Measurements from ENCODE around the gene S100A10. TPM values are rescaled to one million over a fixed set of nuclear protein-coding genes. Genes with fewer than 3 reads are reported as not detected.

Gene S100A10
- total RNA-seq, 4 donors from 2014 or later: 127 to 351 (median 161) TPM

DNA sequence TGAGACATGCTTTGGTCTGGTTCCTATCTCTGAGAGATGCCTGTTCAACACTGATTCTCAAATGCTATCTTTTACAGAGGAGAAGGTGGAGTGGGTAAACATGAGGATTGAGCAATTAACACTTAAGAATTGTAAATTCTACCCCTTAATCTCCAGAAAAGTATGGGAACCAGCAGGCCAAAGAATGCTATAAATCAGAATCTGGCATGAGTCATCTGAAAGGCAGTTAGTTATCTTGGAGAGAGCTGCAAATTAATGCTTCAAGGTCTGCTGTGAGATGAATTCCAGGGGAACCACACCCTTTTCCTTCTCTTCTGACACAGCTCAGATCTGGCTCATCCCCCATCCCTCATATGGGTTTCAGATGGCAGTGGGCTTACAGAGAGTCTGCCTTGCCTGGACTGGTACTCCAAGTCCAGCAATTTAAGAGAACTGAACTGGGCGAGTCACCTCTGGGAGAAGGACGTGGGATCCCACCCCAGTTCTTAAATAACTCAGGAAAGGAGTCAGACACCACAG lies 5.2 kb downstream of the S100A10 start:
- no peak for DNase-seq (ENCODE audit: low spot score)
- TF ChIP-seq, protein P1, sequence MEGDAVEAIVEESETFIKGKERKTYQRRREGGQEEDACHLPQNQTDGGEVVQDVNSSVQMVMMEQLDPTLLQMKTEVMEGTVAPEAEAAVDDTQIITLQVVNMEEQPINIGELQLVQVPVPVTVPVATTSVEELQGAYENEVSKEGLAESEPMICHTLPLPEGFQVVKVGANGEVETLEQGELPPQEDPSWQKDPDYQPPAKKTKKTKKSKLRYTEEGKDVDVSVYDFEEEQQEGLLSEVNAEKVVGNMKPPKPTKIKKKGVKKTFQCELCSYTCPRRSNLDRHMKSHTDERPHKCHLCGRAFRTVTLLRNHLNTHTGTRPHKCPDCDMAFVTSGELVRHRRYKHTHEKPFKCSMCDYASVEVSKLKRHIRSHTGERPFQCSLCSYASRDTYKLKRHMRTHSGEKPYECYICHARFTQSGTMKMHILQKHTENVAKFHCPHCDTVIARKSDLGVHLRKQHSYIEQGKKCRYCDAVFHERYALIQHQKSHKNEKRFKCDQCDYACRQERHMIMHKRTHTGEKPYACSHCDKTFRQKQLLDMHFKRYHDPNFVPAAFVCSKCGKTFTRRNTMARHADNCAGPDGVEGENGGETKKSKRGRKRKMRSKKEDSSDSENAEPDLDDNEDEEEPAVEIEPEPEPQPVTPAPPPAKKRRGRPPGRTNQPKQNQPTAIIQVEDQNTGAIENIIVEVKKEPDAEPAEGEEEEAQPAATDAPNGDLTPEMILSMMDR (IDR thresholded peaks at IDR 0.05): no peak
- peak; percentile 56 for ATAC-seq (ENCODE audit: low FRiP score)

GRCh38 chr1:151986501-151987190 lies 7.0 kb downstream of the S100A10 start:
- DNase-seq (ENCODE audit: low spot score) (no peak), ATAC-seq (ENCODE audit: low FRiP score) (no peak)
- TF ChIP-seq, protein P1 (IDR thresholded peaks at IDR 0.05): no peak

- TF ChIP-seq, protein P1 (IDR thresholded peaks at IDR 0.05): no peak
- ATAC-seq (ENCODE audit: low FRiP score) (no peak), DNase-seq (ENCODE audit: low spot score) (no peak)
Measured at GRCh38 chr1:151985768-151986167, 7.9 kb downstream of the S100A10 start.

- TF ChIP-seq, protein P1 (IDR thresholded peaks at IDR 0.05): no peak
- ATAC-seq (ENCODE audit: low FRiP score): no peak
- DNase-seq (ENCODE audit: low spot score): no peak
Measured at GRCh38 chr1:151985270-151985669, 8.4 kb downstream of the S100A10 start.

DNA sequence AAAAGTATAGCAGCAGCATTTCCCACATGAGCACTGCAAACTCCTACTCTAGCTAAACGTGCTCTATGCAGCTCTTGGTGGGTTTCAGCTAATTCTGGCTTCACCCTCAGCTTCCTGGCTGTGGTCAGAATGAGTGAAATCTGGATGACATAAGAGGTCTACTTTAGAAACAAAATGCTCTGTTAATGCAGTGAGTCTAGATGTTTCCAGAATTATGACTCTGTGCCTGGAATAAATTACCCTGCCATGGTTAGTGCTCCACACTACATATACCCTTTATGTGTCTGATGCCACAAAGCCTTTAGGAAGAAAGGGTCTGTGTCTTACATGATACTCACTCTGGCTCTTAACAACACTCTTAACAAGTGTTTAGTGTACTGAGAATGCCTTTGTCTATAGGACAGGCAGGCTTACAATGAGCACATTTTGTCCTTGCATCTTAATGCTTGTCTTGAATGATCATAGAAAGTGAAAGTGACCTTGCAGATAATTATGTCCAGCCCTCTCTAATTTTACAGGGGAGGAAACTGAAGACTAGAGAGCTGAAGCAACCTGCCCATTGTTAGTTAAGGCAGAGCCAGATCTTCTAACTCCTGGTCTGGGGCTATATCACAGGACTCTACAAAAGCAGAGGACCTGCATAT lies 9.2 kb downstream of the S100A10 start:
- TF ChIP-seq, protein P1 (IDR thresholded peaks at IDR 0.05): no peak

DNA sequence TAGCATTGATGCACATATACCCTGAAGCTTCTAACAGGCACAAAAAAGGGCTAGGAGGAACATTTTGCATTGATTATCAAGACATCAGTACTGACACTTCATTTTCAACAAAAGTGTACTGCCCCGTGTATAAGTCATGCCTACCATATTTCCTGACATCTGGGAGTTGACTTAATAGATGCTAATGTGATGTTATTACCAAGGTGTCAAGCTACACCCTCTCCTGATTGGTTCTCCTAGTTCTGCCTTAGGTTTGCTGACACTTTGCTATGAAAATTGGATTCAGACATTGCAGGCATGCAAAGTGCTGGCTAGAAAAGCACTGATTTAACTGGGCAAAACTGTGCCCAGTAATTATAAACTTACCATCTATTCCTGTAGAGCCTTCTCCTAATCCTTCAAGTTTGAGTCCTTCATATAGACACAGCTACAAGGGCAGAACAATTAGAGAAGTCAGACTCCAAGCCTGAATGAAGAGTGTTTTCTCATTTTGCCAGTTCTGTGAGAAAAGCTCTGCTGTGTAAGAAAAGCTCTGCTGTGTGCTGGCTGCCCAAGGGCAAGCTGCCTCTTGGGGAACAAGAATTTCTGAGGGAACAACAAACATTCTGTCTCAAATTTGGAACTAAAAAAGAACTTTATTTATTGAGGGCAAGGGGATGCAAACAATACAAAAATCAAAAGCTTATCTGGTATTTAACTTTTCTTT lies 11.2 kb downstream of the S100A10 start:
- TF ChIP-seq, protein P1 (IDR thresholded peaks at IDR 0.05): no peak
- DNase-seq (ENCODE audit: low spot score) (no peak), ATAC-seq (ENCODE audit: low FRiP score) (no peak)

More for the DNA sequence above, 9.2 kb downstream of the S100A10 start:
- ATAC-seq (ENCODE audit: low FRiP score) (no peak), DNase-seq (ENCODE audit: low spot score) (no peak)
